Keratinocyte (primary cell): Measurements from ENCODE around the gene ZBTB24.

Source experiments
- CTCF ChIP-seq, 3 experiments: IDR thresholded peaks in 1 of 3; conservative IDR thresholded peaks in 1 of 3; optimal IDR thresholded peaks in 1 of 3; 2 replicates in 2 of 3; 3 replicates in 1 of 3; pipeline versions ENCODE3 to v1.5.1; 2011; ENCODE audit warnings: low read length in 3 of 3, mild to moderate bottlenecking in 3 of 3, moderate library complexity in 2 of 3, control low read depth in 1 of 3, inconsistent platforms in 1 of 3; ENCODE audit not compliant: insufficient read depth in 2 of 3; ENCODE audit errors: extremely low read depth in 1 of 3
- EZH2 ChIP-seq: IDR thresholded peaks from one replicate; pipeline ENCODE4 v1.6.1; 2012; ENCODE audit warnings: inconsistent platforms, mild to moderate bottlenecking, low read length, moderate library complexity

DNA sequence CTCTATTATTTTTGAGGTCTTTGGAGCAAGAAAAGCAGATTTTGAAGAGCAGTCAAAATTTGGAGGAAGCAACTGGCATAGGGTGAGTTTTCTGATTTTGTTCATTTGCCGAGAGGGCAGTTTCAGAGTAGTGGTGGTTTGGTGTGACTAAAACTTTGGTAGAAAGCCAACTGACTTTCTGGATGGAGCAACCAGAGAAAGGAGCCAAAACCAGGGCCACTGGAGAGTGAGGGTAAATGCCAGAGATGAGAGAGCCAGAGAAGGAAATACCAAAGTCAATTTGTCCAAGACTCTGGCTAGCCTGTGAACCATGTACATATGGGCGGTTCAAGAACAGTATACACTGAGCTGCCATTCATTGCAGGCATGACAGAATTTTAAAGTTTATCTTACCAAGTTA lies 40.5 kb upstream of the ZBTB24 start:
- TF ChIP-seq EZH2 (no peak), CTCF (optimal IDR thresholded peaks at IDR 0.05 in 1 of 3, IDR thresholded peaks at IDR 0.05 in 1 of 3, conservative IDR thresholded peaks at IDR 0.05 in 1 of 3; ENCODE audit: extremely low read depth in 1 of 3, insufficient read depth in 2 of 3, low read length in 3 of 3) (no peak)
